Measurements from ENCODE around the gene PLEKHB1.

The PLEKHB1 gene

GRCh38 chr11:73656985-73657384, 10.6 kb downstream of the PLEKHB1 start:
- no peak overlapping the region for H3K4me3 ChIP-seq (ENCODE audit: low read length)
- no peaks in the 10 kb centered on the region for H3K9me3 ChIP-seq (ENCODE audit: insufficient read depth, low read length)
- peaks cover 6% of the 10 kb centered on the region; the same call in 1 of the 2 replicates for H3K4me1 ChIP-seq (ENCODE audit: low read length)
- H3K9ac ChIP-seq (ENCODE audit: low read length): no peak overlapping the region
- no peaks in the 10 kb centered on the region for H3K79me2 ChIP-seq (ENCODE audit: low read length)
- no peaks in the 10 kb centered on the region for H3K36me3 ChIP-seq (replicated peaks; ENCODE audit: low read depth, low read length)
- H3K4me2 ChIP-seq (ENCODE audit: low read length): no peak overlapping the region
- no peaks in the 10 kb centered on the region for H3K27me3 ChIP-seq (ENCODE audit: low read depth, low read length)
- TF ChIP-seq CTCF (IDR thresholded peaks at IDR 0.05; ENCODE audit: low read depth, low read length) (no peak), EZH2phosphoT487 (IDR thresholded peaks at IDR 0.05; ENCODE audit: low read depth) (no peak)
- H3K27ac ChIP-seq (ENCODE audit: low read length): no peak overlapping the region
- H2AFZ ChIP-seq (ENCODE audit: low read depth, low read length): no peak overlapping the region
- no peaks in the 10 kb centered on the region for H4K20me1 ChIP-seq (ENCODE audit: insufficient read depth, low read length)

GRCh38 chr11:73659961-73660360, 13.6 kb downstream of the PLEKHB1 start:
- Histone ChIP-seq H3K79me2 (ENCODE audit: low read length) (no peaks in the 10 kb centered on the region), H3K4me1 (ENCODE audit: low read length) (peaks cover 6% of the 10 kb centered on the region; the same call in 1 of the 2 replicates), H3K36me3 (replicated peaks; ENCODE audit: low read depth, low read length) (no peaks in the 10 kb centered on the region), H3K27me3 (ENCODE audit: low read depth, low read length) (no peaks in the 10 kb centered on the region), H2AFZ (ENCODE audit: low read depth, low read length) (no peak overlapping the region), H4K20me1 (ENCODE audit: insufficient read depth, low read length) (no peaks in the 10 kb centered on the region), H3K9ac (ENCODE audit: low read length) (no peak overlapping the region), H3K4me3 (ENCODE audit: low read length) (no peak overlapping the region), H3K4me2 (ENCODE audit: low read length) (no peak overlapping the region), H3K9me3 (ENCODE audit: insufficient read depth, low read length) (no peaks in the 10 kb centered on the region), H3K27ac (ENCODE audit: low read length) (no peak overlapping the region)
- TF ChIP-seq CTCF (IDR thresholded peaks at IDR 0.05; ENCODE audit: low read depth, low read length) (no peak), EZH2phosphoT487 (IDR thresholded peaks at IDR 0.05; ENCODE audit: low read depth) (no peak)

GRCh38 chr11:73660497-73661034, 14.2 kb downstream of the PLEKHB1 start:
- H3K4me3 ChIP-seq (ENCODE audit: low read length): peak overlapping the region; percentile 78
- no peak overlapping the region for H2AFZ ChIP-seq (ENCODE audit: low read depth, low read length)

More at GRCh38 chr11:73660497-73661034, 14.2 kb downstream of the PLEKHB1 start:
- peak overlapping the region; percentile 93 for H3K4me2 ChIP-seq (ENCODE audit: low read length)
- no peaks in the 10 kb centered on the region for H4K20me1 ChIP-seq (ENCODE audit: insufficient read depth, low read length)
- no peak overlapping the region for H3K27ac ChIP-seq (ENCODE audit: low read length)
- H3K79me2 ChIP-seq (ENCODE audit: low read length): no peaks in the 10 kb centered on the region
- H3K9me3 ChIP-seq (ENCODE audit: insufficient read depth, low read length): no peaks in the 10 kb centered on the region
- H3K36me3 ChIP-seq (replicated peaks; ENCODE audit: low read depth, low read length): no peaks in the 10 kb centered on the region
- no peak overlapping the region; the same call in 1 of the 2 replicates for H3K9ac ChIP-seq (ENCODE audit: low read length)
- H3K27me3 ChIP-seq (ENCODE audit: low read depth, low read length): no peaks in the 10 kb centered on the region
- H3K4me1 ChIP-seq (ENCODE audit: low read length): peaks cover 6% of the 10 kb centered on the region; the same call in 1 of the 2 replicates
- TF ChIP-seq CTCF (IDR thresholded peaks at IDR 0.05; ENCODE audit: low read depth, low read length) (no peak), EZH2phosphoT487 (IDR thresholded peaks at IDR 0.05; ENCODE audit: low read depth) (no peak)
